AG09309 (cell line): Measurements from ENCODE around the gene VIPR2.

Experiments used
- DNase-seq: peaks from one replicate; pipeline ENCODE4 v3.0.0-alpha.2; 2010; ENCODE audit warnings: low read depth
- H3K4me3 ChIP-seq: 2 replicates; pipeline ENCODE4 v1.5.1; 2011; ENCODE audit warnings: mild to moderate bottlenecking, low read depth, low read length, moderate library complexity; ENCODE audit not compliant: control insufficient read depth
- TF ChIP-seq, protein P1 (sequence below): IDR thresholded peaks from 2 replicates; pipeline ENCODE4 v1.5.1; 2011; ENCODE audit warnings: mild to moderate bottlenecking, low read depth, low read length, inconsistent platforms; ENCODE audit not compliant: insufficient read depth, control insufficient read depth; ENCODE audit errors: missing control alignments

Gene VIPR2

DNA sequence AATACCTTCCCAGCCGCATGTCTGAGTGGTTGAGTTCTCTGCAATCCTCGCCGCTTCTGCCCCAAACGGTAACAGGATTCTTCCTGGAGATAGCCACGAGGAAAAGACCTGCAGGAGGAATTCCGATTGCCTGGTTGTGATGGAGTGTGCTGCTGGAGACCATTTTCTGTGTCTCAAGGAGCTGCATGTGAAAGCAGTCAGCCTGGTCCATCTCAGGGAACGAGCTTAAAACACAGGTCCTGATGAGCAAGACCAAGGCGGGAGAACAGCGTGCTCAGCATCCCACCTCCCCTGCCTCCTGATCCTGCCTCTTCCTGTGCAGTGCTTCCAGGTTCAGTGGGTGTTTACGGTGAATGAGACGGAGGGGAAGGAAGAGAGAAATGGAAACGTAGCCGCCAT is 26.5 kb downstream of the VIPR2 start:
- DNase-seq = no peak
- H3K4me3 ChIP-seq = no peak overlapping the region
- TF ChIP-seq, protein P1, sequence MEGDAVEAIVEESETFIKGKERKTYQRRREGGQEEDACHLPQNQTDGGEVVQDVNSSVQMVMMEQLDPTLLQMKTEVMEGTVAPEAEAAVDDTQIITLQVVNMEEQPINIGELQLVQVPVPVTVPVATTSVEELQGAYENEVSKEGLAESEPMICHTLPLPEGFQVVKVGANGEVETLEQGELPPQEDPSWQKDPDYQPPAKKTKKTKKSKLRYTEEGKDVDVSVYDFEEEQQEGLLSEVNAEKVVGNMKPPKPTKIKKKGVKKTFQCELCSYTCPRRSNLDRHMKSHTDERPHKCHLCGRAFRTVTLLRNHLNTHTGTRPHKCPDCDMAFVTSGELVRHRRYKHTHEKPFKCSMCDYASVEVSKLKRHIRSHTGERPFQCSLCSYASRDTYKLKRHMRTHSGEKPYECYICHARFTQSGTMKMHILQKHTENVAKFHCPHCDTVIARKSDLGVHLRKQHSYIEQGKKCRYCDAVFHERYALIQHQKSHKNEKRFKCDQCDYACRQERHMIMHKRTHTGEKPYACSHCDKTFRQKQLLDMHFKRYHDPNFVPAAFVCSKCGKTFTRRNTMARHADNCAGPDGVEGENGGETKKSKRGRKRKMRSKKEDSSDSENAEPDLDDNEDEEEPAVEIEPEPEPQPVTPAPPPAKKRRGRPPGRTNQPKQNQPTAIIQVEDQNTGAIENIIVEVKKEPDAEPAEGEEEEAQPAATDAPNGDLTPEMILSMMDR = no peak

DNA sequence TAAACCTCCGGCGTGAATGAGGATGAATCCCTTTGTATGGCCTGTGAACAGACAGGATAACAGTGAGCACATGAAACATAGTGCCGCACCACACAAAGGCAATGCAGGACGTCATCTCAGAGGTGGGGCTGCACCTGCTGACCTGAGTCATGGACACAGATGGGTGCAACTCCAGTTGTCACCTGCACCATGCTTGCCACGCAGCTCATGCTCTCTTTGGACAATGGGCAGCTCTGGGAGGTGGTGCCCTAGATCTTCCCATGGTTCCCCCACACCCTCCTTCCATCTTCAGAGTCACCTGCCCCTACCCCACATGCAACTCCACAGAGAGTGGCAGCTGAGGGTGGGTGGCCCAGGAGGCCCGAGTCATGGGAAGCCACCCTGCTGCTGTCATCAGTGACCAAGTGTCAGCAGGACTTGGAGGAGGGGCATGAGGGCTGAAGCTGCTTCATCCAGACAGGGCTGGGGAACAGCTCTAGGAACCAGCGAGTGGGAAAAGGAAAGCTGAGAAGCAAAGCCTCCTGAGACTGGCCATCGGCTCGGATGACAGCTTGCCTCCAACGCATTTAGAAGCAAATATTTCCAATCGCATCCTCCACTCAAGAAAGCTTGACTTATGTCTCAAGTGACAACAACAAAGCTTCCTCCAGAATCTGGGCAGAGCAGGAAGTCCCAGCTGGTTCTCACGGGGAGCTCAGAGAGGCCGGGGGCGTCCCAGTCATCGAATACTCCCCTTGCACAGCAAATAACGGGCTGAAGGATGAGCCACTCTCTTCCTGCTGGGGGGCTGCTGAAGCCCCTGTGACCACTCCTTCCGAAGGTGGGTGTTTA is 27.1 kb downstream of the VIPR2 start:
- TF ChIP-seq, protein P1 = no peak
- no peak overlapping the region for H3K4me3 ChIP-seq
- DNase-seq = no peak

DNA sequence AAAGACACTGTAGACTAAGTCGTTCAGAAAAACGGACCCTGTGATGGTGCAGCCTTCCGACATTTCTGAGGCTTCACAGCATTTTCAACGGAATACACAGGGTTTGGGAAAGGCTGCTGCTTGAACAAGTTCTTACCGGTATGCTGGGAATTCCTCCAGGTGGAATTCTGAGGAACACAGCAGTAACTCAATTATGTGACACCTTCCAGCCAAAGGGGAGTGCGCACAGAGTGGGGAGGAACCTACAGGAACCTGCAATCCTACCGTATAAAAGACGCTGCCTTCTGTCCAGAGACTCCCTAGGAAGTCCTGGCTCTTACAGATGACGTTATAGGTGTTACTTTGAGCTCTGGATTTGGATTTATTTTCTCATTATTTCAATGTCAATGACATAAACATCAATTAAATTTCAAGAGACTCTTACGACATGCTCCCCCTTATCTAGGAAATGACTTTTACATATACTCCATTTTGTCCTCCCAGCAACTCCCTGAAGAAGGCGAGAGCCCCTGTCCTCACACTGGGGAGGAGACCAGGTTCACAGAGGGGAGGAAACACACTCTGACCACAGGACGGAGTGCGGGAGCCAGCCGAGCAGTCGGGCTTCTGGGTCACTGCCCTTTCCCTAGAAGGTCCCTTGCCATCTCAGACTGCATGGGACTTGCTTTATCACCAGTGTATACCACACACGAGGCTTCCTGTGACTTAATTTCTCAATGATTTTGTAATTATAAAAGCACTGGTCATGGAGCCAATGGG is 27.9 kb downstream of the VIPR2 start:
- no peak for DNase-seq
- H3K4me3 ChIP-seq = no peak overlapping the region
- TF ChIP-seq, protein P1 = no peak

DNA sequence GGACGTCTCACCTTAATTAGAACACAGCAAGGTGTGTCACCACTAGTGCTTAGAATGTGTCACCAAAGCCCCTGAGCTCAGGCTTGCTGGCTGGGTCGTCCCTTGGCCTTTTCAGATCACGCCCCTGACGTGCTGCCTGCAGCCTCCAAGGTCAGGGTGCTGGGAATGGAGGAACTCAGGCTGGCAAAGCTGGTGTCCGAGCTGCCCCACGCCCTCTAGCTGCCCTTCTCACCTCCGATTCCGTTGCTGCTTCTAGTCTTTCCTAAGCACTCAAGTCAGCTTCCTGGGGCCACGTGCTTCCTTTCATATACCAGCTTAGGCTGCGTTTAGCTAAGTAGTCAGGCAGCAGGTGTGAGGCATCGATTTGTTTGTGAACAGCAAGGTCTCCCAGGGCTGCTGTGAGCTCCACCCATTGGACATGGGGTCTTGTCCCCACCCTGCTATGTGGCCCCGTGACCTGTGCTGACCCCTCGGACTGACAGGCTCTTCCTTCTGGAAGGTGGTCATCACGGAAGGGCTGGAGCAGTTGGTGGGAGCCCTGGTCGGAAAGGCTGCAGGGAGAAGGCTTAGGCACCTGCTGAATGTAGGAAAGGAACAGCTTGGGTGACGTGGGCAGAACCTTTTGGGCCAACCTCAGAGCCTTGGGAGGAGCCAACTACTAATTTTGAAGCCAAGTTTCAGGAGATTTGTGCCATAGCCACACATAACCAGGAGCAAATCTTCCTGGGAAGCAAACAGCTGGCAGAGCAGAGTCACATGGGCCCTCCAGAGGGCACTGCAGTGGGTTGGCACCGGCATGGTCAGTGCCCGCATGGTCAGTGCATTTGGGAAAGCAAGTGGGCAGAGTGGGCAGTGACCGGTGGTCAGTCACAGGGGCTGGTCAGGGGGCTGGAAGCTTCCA is 28.8 kb downstream of the VIPR2 start:
- DNase-seq = no peak
- TF ChIP-seq, protein P1 = no peak
- H3K4me3 ChIP-seq = no peak overlapping the region

DNA sequence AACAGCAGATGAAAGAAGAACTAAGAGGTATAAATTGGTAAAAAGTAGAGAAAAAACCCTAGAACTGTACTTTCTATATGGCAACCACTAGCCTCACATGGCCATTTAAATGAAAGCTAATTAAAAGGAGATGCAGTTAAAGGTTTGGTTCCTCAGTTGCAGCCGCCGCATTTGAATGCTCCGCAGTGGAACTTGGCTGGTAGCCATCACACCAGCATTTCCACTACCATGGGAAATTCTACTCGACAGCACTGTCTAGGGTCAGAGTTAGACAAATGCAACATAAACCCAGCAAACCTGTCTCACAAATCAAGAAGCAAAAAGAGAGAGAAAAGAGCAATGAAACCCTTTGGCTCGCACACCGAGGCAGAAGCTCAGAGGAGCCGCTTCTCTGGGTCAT is 29.7 kb downstream of the VIPR2 start:
- DNase-seq = no peak
- TF ChIP-seq, protein P1 = no peak
- no peak overlapping the region for H3K4me3 ChIP-seq

DNA sequence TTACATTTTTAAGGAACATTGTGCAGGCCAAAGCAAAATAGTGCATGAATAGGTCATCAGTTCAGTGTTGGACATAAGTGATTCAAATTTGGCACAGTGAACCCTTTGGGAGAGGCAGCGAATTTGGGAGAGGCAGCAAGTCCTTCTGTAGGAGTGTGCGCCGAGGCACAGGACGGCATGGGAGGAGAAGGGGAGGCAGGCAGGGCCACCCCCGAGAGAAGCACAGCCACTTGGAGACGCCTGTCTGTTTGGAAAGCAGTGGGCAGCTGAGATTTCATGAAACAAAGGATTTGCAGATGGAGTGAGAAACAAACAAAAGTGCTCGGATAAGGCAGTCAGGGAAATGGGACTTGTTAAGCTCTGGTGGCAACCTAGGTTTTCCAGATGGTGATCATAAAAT is 30.6 kb downstream of the VIPR2 start:
- DNase-seq = no peak
- no peak overlapping the region for H3K4me3 ChIP-seq
- TF ChIP-seq, protein P1 = no peak
